H9 (cell line): ENCODE data around the gene ITSN1. TPM values are rescaled to one million over a fixed set of nuclear protein-coding genes. Genes with fewer than 3 reads are reported as not detected.
A peak's percentile ranks its signal among the peaks of the same experiment; 100 is the strongest.

Experiments
- DNase-seq: peaks from one replicate; pipeline ENCODE4 v3.0.0-alpha.2; 2017
- H2AFZ ChIP-seq: one replicate; pipeline ENCODE4 v1.6.1; 2013; ENCODE audit warnings: mild to moderate bottlenecking, low read length, control low read depth, moderate library complexity
- H2AK5ac ChIP-seq: 2 replicates; pipeline ENCODE4 v1.6.1; 2013; ENCODE audit warnings: low read length, control low read depth, mixed read lengths; ENCODE audit not compliant: insufficient read length
- H2BK120ac ChIP-seq: one replicate; pipeline ENCODE4 v1.6.1; 2013; ENCODE audit warnings: low read depth, mild to moderate bottlenecking, low read length, control low read depth, inconsistent platforms; ENCODE audit not compliant: poor library complexity, severe bottlenecking
- H2BK12ac ChIP-seq: 2 replicates; pipeline ENCODE4 v1.6.1; 2013; ENCODE audit warnings: low read length, control low read depth, mixed read lengths, low read depth; ENCODE audit not compliant: insufficient read length
- H2BK15ac ChIP-seq: 2 replicates; pipeline ENCODE4 v1.6.1; 2013; ENCODE audit warnings: low read depth, low read length, control low read depth
- H2BK20ac ChIP-seq: one replicate; pipeline ENCODE4 v1.6.1; 2013; ENCODE audit warnings: low read depth, mild to moderate bottlenecking, low read length, control low read depth, inconsistent platforms; ENCODE audit not compliant: poor library complexity, severe bottlenecking
- H2BK5ac ChIP-seq: 2 replicates; pipeline ENCODE4 v1.6.1; 2013; ENCODE audit warnings: low read length, control low read depth, mixed read lengths; ENCODE audit not compliant: insufficient read length
- H3K14ac ChIP-seq: 2 replicates; pipeline ENCODE4 v1.6.1; 2013; ENCODE audit warnings: low read length, control low read depth; ENCODE audit not compliant: insufficient read depth
- H3K18ac ChIP-seq: 2 replicates; pipeline ENCODE4 v1.6.1; 2013; ENCODE audit warnings: low read depth, mild to moderate bottlenecking, mixed read lengths, low read length, control low read depth; ENCODE audit not compliant: insufficient read length
- H3K23ac ChIP-seq: 2 replicates; pipeline ENCODE4 v1.6.1; 2013; ENCODE audit warnings: low read length, control low read depth, mixed read lengths, low read depth; ENCODE audit not compliant: insufficient read length
- H3K23me2 ChIP-seq: 2 replicates; pipeline ENCODE4 v1.6.1; 2013; ENCODE audit warnings: low read depth, mild to moderate bottlenecking, mixed read lengths, low read length, control low read depth; ENCODE audit not compliant: insufficient read length, poor library complexity, severe bottlenecking
- H3K27ac ChIP-seq: 2 replicates; pipeline ENCODE4 v1.5.1; 2013; ENCODE audit warnings: low read length, control low read depth, mixed read lengths, low read depth; ENCODE audit not compliant: insufficient read length
- H3K27me3 ChIP-seq: 2 replicates; pipeline ENCODE4 v1.6.1; 2013; ENCODE audit warnings: low read length, control low read depth, inconsistent platforms; ENCODE audit not compliant: insufficient read depth
- H3K4ac ChIP-seq: 2 replicates; pipeline ENCODE4 v1.6.1; 2013; ENCODE audit warnings: low read depth, mild to moderate bottlenecking, control low read depth, inconsistent platforms, low read length, moderate library complexity
- H3K4me1 ChIP-seq: 2 replicates; pipeline ENCODE4 v1.6.1; 2013; ENCODE audit warnings: low read length, control low read depth, inconsistent platforms; ENCODE audit not compliant: insufficient read depth
- H3K4me2 ChIP-seq: 2 replicates; pipeline ENCODE4 v1.6.1; 2013; ENCODE audit warnings: low read length, control low read depth, mixed read lengths; ENCODE audit not compliant: insufficient read length, insufficient read depth
- H3K56ac ChIP-seq: 2 replicates; pipeline ENCODE4 v1.6.1; 2013; ENCODE audit warnings: low read depth, mild to moderate bottlenecking, mixed read lengths, low read length, control low read depth; ENCODE audit not compliant: insufficient read length
- H3K79me1 ChIP-seq: 2 replicates; pipeline ENCODE4 v1.6.1; 2013; ENCODE audit warnings: low read depth, mild to moderate bottlenecking, moderate library complexity, low read length, control low read depth, inconsistent platforms; ENCODE audit not compliant: insufficient read depth, poor library complexity, severe bottlenecking
- H3K79me2 ChIP-seq: 2 replicates; pipeline ENCODE4 v1.6.1; 2013; ENCODE audit warnings: low read length, control low read depth, inconsistent platforms; ENCODE audit not compliant: insufficient read depth
- H3K9ac ChIP-seq: 2 replicates; pipeline ENCODE4 v1.6.1; 2013; ENCODE audit warnings: low read length, control low read depth, mixed read lengths; ENCODE audit not compliant: insufficient read length; ENCODE audit errors: extremely low read depth
- H3K9me3 ChIP-seq: one replicate; pipeline ENCODE4 v1.6.1; 2013; ENCODE audit warnings: low read depth, low read length, inconsistent platforms; ENCODE audit not compliant: control insufficient read depth
- H3T11ph ChIP-seq: one replicate; pipeline ENCODE4 v1.6.1; 2013; ENCODE audit warnings: mild to moderate bottlenecking, low read length, control low read depth, inconsistent platforms
- H4K20me1 ChIP-seq: one replicate; pipeline ENCODE4 v1.6.1; 2013; ENCODE audit not compliant: control insufficient read depth, insufficient read length, insufficient read depth
- H4K5ac ChIP-seq: 2 replicates; pipeline ENCODE4 v1.6.1; 2013; ENCODE audit warnings: low read depth, mild to moderate bottlenecking, mixed read lengths, low read length, control low read depth; ENCODE audit not compliant: insufficient read length
- H4K8ac ChIP-seq: replicated peaks from 2 replicates; pipeline ENCODE4 v1.6.1; 2013; ENCODE audit warnings: low read length, control low read depth, mixed read lengths, low read depth; ENCODE audit not compliant: insufficient read length
- H4K91ac ChIP-seq: 2 replicates; pipeline ENCODE4 v1.6.1; 2013; ENCODE audit warnings: low read depth, mild to moderate bottlenecking, moderate library complexity, mixed read lengths, low read length, control low read depth; ENCODE audit not compliant: insufficient read length
- H3K27ac Mint-ChIP-seq, 3 experiments: 2 replicates in 2 of 3; 3 replicates in 1 of 3; pipeline ENCODE4 v1.8.0; 2020 to 2021; ENCODE audit warnings: mixed read lengths in 3 of 3, mild to moderate bottlenecking in 1 of 3, moderate library complexity in 1 of 3
- H3K27me3 Mint-ChIP-seq: 2 replicates; pipeline ENCODE4 v1.8.0; 2021; ENCODE audit warnings: low read depth, mild to moderate bottlenecking, moderate library complexity, mixed read lengths
- H3K36me3 Mint-ChIP-seq, 3 experiments: 2 replicates in 2 of 3; 3 replicates in 1 of 3; pipeline ENCODE4 v1.8.0; 2020 to 2021; ENCODE audit warnings: low read depth in 3 of 3, mixed read lengths in 3 of 3; ENCODE audit not compliant: insufficient read depth in 1 of 3
- H3K4me1 Mint-ChIP-seq, 2 experiments: 2 replicates each; pipeline ENCODE4 v1.8.0; 2020; ENCODE audit warnings: mixed read lengths in 2 of 2
- H3K4me3 Mint-ChIP-seq, 2 experiments: 2 replicates in 1 of 2; 3 replicates in 1 of 2; pipeline ENCODE4 v1.8.0; 2020 to 2021; ENCODE audit warnings: mild to moderate bottlenecking in 2 of 2, mixed read lengths in 2 of 2, moderate library complexity in 1 of 2
- H3K9me3 Mint-ChIP-seq, 2 experiments: 2 replicates in 1 of 2; 3 replicates in 1 of 2; pipeline ENCODE4 v1.8.0; 2020; ENCODE audit warnings: mild to moderate bottlenecking in 2 of 2, mixed read lengths in 2 of 2, moderate library complexity in 1 of 2
- WGBS: extraction: QIAGEN DNeasy Blood & Tissue Kit; methylation state at CpG from one replicate; pipeline ENCODE4 v1.1.7; 2013; ENCODE audit warnings: missing lambda C conversion rate, low lambda C conversion rate, mixed read lengths; ENCODE audit not compliant: insufficient read length; ENCODE audit errors: extremely low coverage; 5-methylcytosine and 5-hydroxymethylcytosine counted together
- total RNA-seq: library from RNA; stranded (reverse); gene quantifications from 2 replicates; pipeline ENCODE4 v1.2.1, GENCODE V29; 2021
- TF ChIP-seq, protein P1 (sequence below): fragments of 200-600 bp; sonication (generic); conservative IDR thresholded peaks from 3 replicates; pipeline ENCODE4 v1.8.0; 2021; ENCODE audit warnings: antibody characterized with exemption, mild to moderate bottlenecking

Gene ITSN1
- total RNA-seq, 1 experiment from 2014 or later = 94.2 TPM

DNA sequence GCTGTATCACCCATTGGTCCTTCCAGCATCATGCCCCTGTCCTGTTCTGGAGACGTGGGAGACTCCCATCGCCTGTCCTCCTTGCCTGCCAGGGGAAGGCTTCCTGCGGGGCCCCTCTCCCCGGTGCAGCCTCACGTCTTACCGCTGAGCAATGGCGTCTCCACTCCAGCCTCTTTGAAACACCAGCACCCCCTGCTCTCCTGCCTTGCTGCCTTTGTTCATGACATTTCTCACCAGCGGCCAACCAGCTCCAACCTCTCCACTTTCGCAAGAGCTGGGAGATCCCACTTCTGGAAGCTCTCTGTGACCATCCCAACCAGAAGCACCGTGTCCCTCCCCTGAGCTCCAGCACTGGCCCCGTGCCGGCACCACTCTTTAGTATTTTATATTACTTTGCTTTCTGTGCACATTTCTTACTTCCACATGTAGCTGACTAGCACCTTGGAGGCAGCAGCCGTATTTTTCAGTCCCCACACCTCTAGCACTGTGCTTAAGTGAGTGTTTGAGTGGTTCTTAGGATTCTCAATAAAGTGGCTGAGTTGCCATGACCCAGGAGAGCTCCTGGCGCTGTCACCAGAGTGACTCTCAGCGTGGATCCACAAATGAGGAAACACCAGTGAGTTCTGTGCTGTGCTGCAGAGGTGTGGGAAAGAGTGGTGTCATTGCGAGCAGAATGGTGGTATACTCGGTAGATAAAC is 189.8 kb downstream of the ITSN1 start:
- Histone ChIP-seq H2BK20ac (no peak overlapping the region), H3K14ac (no peak overlapping the region), H3K4me1 (no peaks in the 10 kb centered on the region), H3K9me3 (no peaks in the 10 kb centered on the region), H3K4ac (no peak overlapping the region), H3K9ac (no peak overlapping the region), H3T11ph (no peak overlapping the region), H2BK5ac (no peak overlapping the region), H3K4me2 (no peak overlapping the region), H3K18ac (no peak overlapping the region), H3K27ac (no peak overlapping the region), H3K27me3 (no peaks in the 10 kb centered on the region), H2AK5ac (no peak overlapping the region), H4K20me1 (no peaks in the 10 kb centered on the region), H4K8ac (no peak overlapping the region), H4K5ac (no peak overlapping the region), H2AFZ (no peak overlapping the region), H3K23me2 (no peaks in the 10 kb centered on the region), H2BK120ac (no peak overlapping the region), H3K79me2 (no peaks in the 10 kb centered on the region), H2BK12ac (no peak overlapping the region), H2BK15ac (no peak overlapping the region), H3K23ac (no peak overlapping the region), H3K56ac (no peak overlapping the region), H4K91ac (no peak overlapping the region), H3K79me1 (no peaks in the 10 kb centered on the region)
- H3K9me3 Mint-ChIP-seq = no peaks in the 10 kb centered on the region
- no peak overlapping the region for H3K4me3 Mint-ChIP-seq
- TF ChIP-seq, protein P1, sequence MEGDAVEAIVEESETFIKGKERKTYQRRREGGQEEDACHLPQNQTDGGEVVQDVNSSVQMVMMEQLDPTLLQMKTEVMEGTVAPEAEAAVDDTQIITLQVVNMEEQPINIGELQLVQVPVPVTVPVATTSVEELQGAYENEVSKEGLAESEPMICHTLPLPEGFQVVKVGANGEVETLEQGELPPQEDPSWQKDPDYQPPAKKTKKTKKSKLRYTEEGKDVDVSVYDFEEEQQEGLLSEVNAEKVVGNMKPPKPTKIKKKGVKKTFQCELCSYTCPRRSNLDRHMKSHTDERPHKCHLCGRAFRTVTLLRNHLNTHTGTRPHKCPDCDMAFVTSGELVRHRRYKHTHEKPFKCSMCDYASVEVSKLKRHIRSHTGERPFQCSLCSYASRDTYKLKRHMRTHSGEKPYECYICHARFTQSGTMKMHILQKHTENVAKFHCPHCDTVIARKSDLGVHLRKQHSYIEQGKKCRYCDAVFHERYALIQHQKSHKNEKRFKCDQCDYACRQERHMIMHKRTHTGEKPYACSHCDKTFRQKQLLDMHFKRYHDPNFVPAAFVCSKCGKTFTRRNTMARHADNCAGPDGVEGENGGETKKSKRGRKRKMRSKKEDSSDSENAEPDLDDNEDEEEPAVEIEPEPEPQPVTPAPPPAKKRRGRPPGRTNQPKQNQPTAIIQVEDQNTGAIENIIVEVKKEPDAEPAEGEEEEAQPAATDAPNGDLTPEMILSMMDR = no peak
- H3K27me3 Mint-ChIP-seq = no peaks in the 10 kb centered on the region
- H3K27ac Mint-ChIP-seq = peak overlapping the region in 2 of 3 experiments; percentile 5 to 12; a peak in 4 of 7 replicates
- DNase-seq = no peak
- H3K4me1 Mint-ChIP-seq = peaks cover 0 to 7% of the 10 kb centered on the region in 2 experiments; a peak in 2 of 4 replicates
- H3K36me3 Mint-ChIP-seq = peaks cover 45 to 84% (median 68%) of the 10 kb centered on the region in 3 experiments; a peak in 6 of 7 replicates
- no CpG with 5 or more reads among the region's 17 CpGs for WGBS
